ENCODE measurements around the gene HLA-DRB5. TPM values are rescaled to one million over a fixed set of nuclear protein-coding genes. Genes with fewer than 3 reads are reported as not detected.
"Not testable (repeated sequence)": the region's sequence is repeated elsewhere in the genome, so short reads cannot be mapped to it uniquely, and the experiment has no call there.

The HLA-DRB5 gene
- total RNA-seq, 2 experiments from 2014 or later, result 0.28 to 0.52 TPM

GRCh38 chr6:32472781-32473375 is 57.2 kb downstream of the HLA-DRB5 start:
- no peak overlapping the region for H3K4me3 Mint-ChIP-seq
- H3K36me3 Mint-ChIP-seq, result no peaks in the 10 kb centered on the region
- H3K4me1 Mint-ChIP-seq, result no peaks in the 10 kb centered on the region
- peaks cover 25% of the 10 kb centered on the region for H3K27me3 Mint-ChIP-seq
- H3K27ac Mint-ChIP-seq, result no peak overlapping the region
- H3K9me3 Mint-ChIP-seq, result peaks cover 4% of the 10 kb centered on the region
- no peak for DNase-seq

GRCh38 chr6:32467743-32468503 is 62.2 kb downstream of the HLA-DRB5 start:
- H3K27ac Mint-ChIP-seq, H3K4me3 Mint-ChIP-seq, H3K4me1 Mint-ChIP-seq, DNase-seq, H3K36me3 Mint-ChIP-seq, H3K9me3 Mint-ChIP-seq: not testable (repeated sequence)
- peaks cover 25% of the 10 kb centered on the region for H3K27me3 Mint-ChIP-seq

Other genes starting within 250 kb of the HLA-DRB5 start
- not detected for gene TSBP1, start 158.4 kb downstream of the HLA-DRB5 start, total RNA-seq
- not detected for gene BTNL2, start 123.1 kb downstream of the HLA-DRB5 start, total RNA-seq
- 10 to 100 TPM in 1 of 2 experiments, 1 to 10 TPM in 1; 9.8 to 12.2 TPM for gene HLA-DRA, start 90.4 kb downstream of the HLA-DRB5 start, total RNA-seq
- 1 to 10 TPM; 4.2 to 5.1 TPM for gene HLA-DRB1, start 59.6 kb upstream of the HLA-DRB5 start, total RNA-seq
- 1 to 10 TPM; 4.4 to 5.3 TPM for gene HLA-DQA1, start 107.1 kb upstream of the HLA-DRB5 start, total RNA-seq
- gene HLA-DQB1, start 136.4 kb upstream of the HLA-DRB5 start, total RNA-seq, result 10 to 100 TPM; 13.9 to 17.5 TPM
- under 1 TPM; 0.45 to 0.46 TPM for gene HLA-DQA2, start 211.1 kb upstream of the HLA-DRB5 start, total RNA-seq
- under 1 TPM in 1 of 2 experiments, not detected in 1; 0.54 TPM for gene HLA-DQB2, start 233.2 kb upstream of the HLA-DRB5 start, total RNA-seq

Measured in activated naive CD8-positive, alpha-beta T cell treated with anti-CD3 and anti-CD28 coated beads for 36 hours (primary cell).